HEK293 (cell line): ENCODE data around the gene STEEP1.

ENCODE experiments used
- CTCF ChIA-PET: fragments of 350-600 bp; formaldehyde crosslinking; extraction: SDS; loops from one replicate; lab custom pipeline; 2021; ENCODE audit warnings: antibody characterized with exemption; lab: Yijun Ruan, JAX
- POLR2A ChIA-PET: fragments of 300-600 bp; formaldehyde crosslinking; extraction: SDS; loops from one replicate; lab custom pipeline; 2020; ENCODE audit warnings: antibody characterized with exemption, inconsistent platforms; lab: Yijun Ruan, JAX
- H3K27ac ChIP-seq: fragments of 200-500 bp; sonication (Bioruptor generic); 2 replicates; pipeline ENCODE4 v1.5.1; 2014; ENCODE audit warnings: low read depth, low read length, control low read depth, inconsistent platforms; ENCODE audit errors: extremely low read depth
- H3K36me3 ChIP-seq, 2 experiments: fragments of 200-500 bp in 1 of 2; sonication (Bioruptor generic) in 1 of 2; 1 replicate in 1 of 2; 2 replicates in 1 of 2; pipeline ENCODE4 v1.5.1; 2014 to 2017; ENCODE audit warnings: inconsistent platforms in 2 of 2, low read length in 2 of 2; ENCODE audit not compliant: control insufficient read depth in 2 of 2, insufficient read depth in 1 of 2
- H3K4me1 ChIP-seq: fragments of 200-500 bp; sonication (Bioruptor generic); 2 replicates; pipeline ENCODE4 v1.5.1; 2014; ENCODE audit warnings: mild to moderate bottlenecking, low read length, inconsistent platforms; ENCODE audit not compliant: control insufficient read depth, insufficient read depth
- H3K4me3 ChIP-seq: 2 replicates; pipeline ENCODE4 v1.5.1; 2011; ENCODE audit warnings: low read depth, mild to moderate bottlenecking, control low read depth, low read length, moderate library complexity
- H3K9me3 ChIP-seq: fragments of 200-500 bp; sonication (Bioruptor generic); 2 replicates; pipeline ENCODE4 v1.5.1; 2014; ENCODE audit warnings: low read depth, low read length, inconsistent platforms; ENCODE audit not compliant: control insufficient read depth, insufficient read depth
- GLI4 ChIP-seq: fragments of 450-650 bp; formaldehyde crosslinking; IDR thresholded peaks from 2 replicates; pipeline ENCODE4 v1.5.1; 2016; ENCODE audit warnings: missing biosample characterization, missing genetic modification characterization
- HOXA7 ChIP-seq: sonication (generic); formaldehyde crosslinking; IDR thresholded peaks from 2 replicates; pipeline ENCODE4 v1.8.1; 2022; ENCODE audit warnings: missing genetic modification reagents, borderline replicate concordance
- KLF8 ChIP-seq: fragments of 450-650 bp; formaldehyde crosslinking; IDR thresholded peaks from 2 replicates; pipeline ENCODE4 v1.5.1; 2016; ENCODE audit warnings: missing biosample characterization, missing genetic modification characterization
- PRDM6 ChIP-seq: fragments of 450-650 bp; formaldehyde crosslinking; IDR thresholded peaks from 2 replicates; pipeline ENCODE4 v1.5.1; 2017; ENCODE audit warnings: missing biosample characterization, missing genetic modification characterization
- TRIM28 ChIP-seq: IDR thresholded peaks from 2 replicates; pipeline ENCODE4 v1.6.1; 2011; ENCODE audit warnings: low read length, control low read depth, borderline replicate concordance
- ZBTB20 ChIP-seq: fragments of 450-650 bp; formaldehyde crosslinking; IDR thresholded peaks from 2 replicates; pipeline ENCODE4 v1.5.1; 2016; ENCODE audit warnings: missing biosample characterization, missing genetic modification characterization
- ZNF121 ChIP-seq: fragments of 450-650 bp; formaldehyde crosslinking; IDR thresholded peaks from 2 replicates; pipeline ENCODE4 v1.5.1; 2016; ENCODE audit warnings: missing biosample characterization, missing genetic modification characterization
- ZNF132 ChIP-seq: fragments of 450-650 bp; formaldehyde crosslinking; IDR thresholded peaks from 2 replicates; pipeline ENCODE4 v1.5.1; 2017; ENCODE audit warnings: missing biosample characterization, missing genetic modification characterization, borderline replicate concordance
- ZNF138 ChIP-seq: fragments of 450-650 bp; formaldehyde crosslinking; IDR thresholded peaks from 2 replicates; pipeline ENCODE4 v1.5.1; 2016; ENCODE audit warnings: missing biosample characterization, missing genetic modification characterization, borderline replicate concordance
- ZNF324 ChIP-seq: fragments of 450-650 bp; formaldehyde crosslinking; IDR thresholded peaks from 2 replicates; pipeline ENCODE4 v1.5.1; 2016; ENCODE audit warnings: missing biosample characterization, missing genetic modification characterization
- ZNF398 ChIP-seq: fragments of 450-650 bp; formaldehyde crosslinking; IDR thresholded peaks from 2 replicates; pipeline ENCODE4 v1.5.1; 2017; ENCODE audit warnings: missing biosample characterization, missing genetic modification characterization
- ZNF510 ChIP-seq: fragments of 450-650 bp; formaldehyde crosslinking; IDR thresholded peaks from 2 replicates; pipeline ENCODE4 v1.5.1; 2018; ENCODE audit warnings: mild to moderate bottlenecking, missing genetic modification characterization, missing biosample characterization; ENCODE audit not compliant: insufficient replicate concordance
- ZNF549 ChIP-seq: fragments of 450-650 bp; IDR thresholded peaks from 2 replicates; pipeline ENCODE4 v1.5.1; 2018; ENCODE audit warnings: missing biosample characterization, missing genetic modification characterization, mild to moderate bottlenecking, inconsistent platforms, moderate library complexity
- ZNF629 ChIP-seq: fragments of 450-650 bp; formaldehyde crosslinking; IDR thresholded peaks from 2 replicates; pipeline ENCODE4 v1.5.1; 2017; ENCODE audit warnings: missing biosample characterization, missing genetic modification characterization
- ZNF692 ChIP-seq: fragments of 450-650 bp; formaldehyde crosslinking; IDR thresholded peaks from 2 replicates; pipeline ENCODE4 v1.5.1; 2016; ENCODE audit warnings: missing biosample characterization, missing genetic modification characterization
- ZNF704 ChIP-seq: fragments of 450-650 bp; formaldehyde crosslinking; IDR thresholded peaks from 2 replicates; pipeline ENCODE4 v1.5.1; 2016; ENCODE audit warnings: missing biosample characterization, missing genetic modification characterization
- ZNF747 ChIP-seq: fragments of 450-650 bp; formaldehyde crosslinking; IDR thresholded peaks from 2 replicates; pipeline ENCODE4 v1.5.1; 2016; ENCODE audit warnings: missing biosample characterization, missing genetic modification characterization
- ZNF843 ChIP-seq: fragments of 450-650 bp; formaldehyde crosslinking; IDR thresholded peaks from 2 replicates; pipeline ENCODE4 v1.5.1; 2016; ENCODE audit warnings: missing biosample characterization, missing genetic modification characterization
- TF ChIP-seq, protein P1 (sequence below): fragments of 450-650 bp; formaldehyde crosslinking; IDR thresholded peaks from 2 replicates; pipeline ENCODE4 v1.5.1; 2016; ENCODE audit warnings: missing biosample characterization, missing genetic modification characterization
- TF ChIP-seq, protein P2 (sequence below): fragments of 450-650 bp; formaldehyde crosslinking; IDR thresholded peaks from 2 replicates; pipeline ENCODE4 v1.5.1; 2016; ENCODE audit warnings: missing biosample characterization, missing genetic modification characterization
- TF ChIP-seq, protein P3 (sequence below): fragments of 450-650 bp; IDR thresholded peaks from 2 replicates; pipeline ENCODE4 v1.5.1; 2018; ENCODE audit warnings: missing biosample characterization, missing genetic modification characterization

The STEEP1 gene

GRCh38 chrX:119500061-119500800, 65.0 kb downstream of the STEEP1 start:
- Histone ChIP-seq H3K27ac (no peak overlapping the region), H3K4me3 (no peak overlapping the region), H3K4me1 (no peaks in the 10 kb centered on the region), H3K9me3 (no peaks in the 10 kb centered on the region), H3K36me3 (no peaks in the 10 kb centered on the region)
- ChIA-PET CTCF (interaction anchor here (0.6 to 1.0 kb wide), 5 partner anchors 12 to 952 kb away, joined by 3 to 4 read pairs (median 3); no protein-coding TSS in a partner anchor), POLR2A (no interaction called here)
- TF ChIP-seq ZNF843 (tag by site-specific recombination) (no peak), PRDM6 (no peak), ZNF398 (tag by site-specific recombination) (no peak), ZNF121 (tag by site-specific recombination) (peak; percentile 90)

GRCh38 chrX:119497185-119497584, 68.0 kb downstream of the STEEP1 start:
- POLR2A ChIA-PET, result no interaction called here
- Histone ChIP-seq H3K36me3 (no peaks in the 10 kb centered on the region), H3K4me3 (no peak overlapping the region), H3K9me3 (no peaks in the 10 kb centered on the region), H3K27ac (no peak overlapping the region), H3K4me1 (no peaks in the 10 kb centered on the region)
- CTCF ChIA-PET, result interaction anchor here (0.7 to 2.7 kb wide), 4 partner anchors 10 to 870 kb away, joined by 4 to 13 read pairs (median 4); no protein-coding TSS in a partner anchor
- TF ChIP-seq TRIM28, result no peak
- no peak for TF ChIP-seq ZNF549
- TF ChIP-seq, protein P1, sequence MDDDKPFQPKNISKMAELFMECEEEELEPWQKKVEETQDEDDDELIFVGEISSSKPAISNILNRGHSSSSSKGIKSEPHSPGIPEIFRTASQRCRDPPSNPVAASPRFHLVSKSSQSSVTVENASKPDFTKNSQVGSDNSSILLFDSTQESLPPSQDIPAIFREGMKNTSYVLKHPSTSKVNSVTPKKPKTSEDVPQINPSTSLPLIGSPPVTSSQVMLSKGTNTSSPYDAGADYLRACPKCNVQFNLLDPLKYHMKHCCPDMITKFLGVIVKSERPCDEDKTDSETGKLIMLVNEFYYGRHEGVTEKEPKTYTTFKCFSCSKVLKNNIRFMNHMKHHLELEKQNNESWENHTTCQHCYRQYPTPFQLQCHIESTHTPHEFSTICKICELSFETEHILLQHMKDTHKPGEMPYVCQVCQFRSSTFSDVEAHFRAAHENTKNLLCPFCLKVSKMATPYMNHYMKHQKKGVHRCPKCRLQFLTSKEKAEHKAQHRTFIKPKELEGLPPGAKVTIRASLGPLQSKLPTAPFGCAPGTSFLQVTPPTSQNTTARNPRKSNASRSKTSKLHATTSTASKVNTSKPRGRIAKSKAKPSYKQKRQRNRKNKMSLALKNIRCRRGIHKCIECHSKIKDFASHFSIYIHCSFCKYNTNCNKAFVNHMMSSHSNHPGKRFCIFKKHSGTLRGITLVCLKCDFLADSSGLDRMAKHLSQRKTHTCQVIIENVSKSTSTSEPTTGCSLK, result no peak
- no peak for TF ChIP-seq ZNF747
- no peak for TF ChIP-seq ZNF704 (tag by site-specific recombination)
- TF ChIP-seq ZNF132 (tag by site-specific recombination), result no peak
- TF ChIP-seq KLF8, result no peak
- TF ChIP-seq, protein P2, sequence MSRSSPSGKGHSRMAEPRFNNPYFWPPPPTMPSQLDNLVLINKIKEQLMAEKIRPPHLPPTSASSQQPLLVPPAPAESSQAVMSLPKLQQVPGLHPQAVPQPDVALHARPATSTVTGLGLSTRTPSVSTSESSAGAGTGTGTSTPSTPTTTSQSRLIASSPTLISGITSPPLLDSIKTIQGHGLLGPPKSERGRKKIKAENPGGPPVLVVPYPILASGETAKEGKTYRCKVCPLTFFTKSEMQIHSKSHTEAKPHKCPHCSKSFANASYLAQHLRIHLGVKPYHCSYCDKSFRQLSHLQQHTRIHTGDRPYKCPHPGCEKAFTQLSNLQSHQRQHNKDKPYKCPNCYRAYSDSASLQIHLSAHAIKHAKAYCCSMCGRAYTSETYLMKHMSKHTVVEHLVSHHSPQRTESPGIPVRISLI (tag by site-specific recombination), result no peak
- TF ChIP-seq, protein P3, sequence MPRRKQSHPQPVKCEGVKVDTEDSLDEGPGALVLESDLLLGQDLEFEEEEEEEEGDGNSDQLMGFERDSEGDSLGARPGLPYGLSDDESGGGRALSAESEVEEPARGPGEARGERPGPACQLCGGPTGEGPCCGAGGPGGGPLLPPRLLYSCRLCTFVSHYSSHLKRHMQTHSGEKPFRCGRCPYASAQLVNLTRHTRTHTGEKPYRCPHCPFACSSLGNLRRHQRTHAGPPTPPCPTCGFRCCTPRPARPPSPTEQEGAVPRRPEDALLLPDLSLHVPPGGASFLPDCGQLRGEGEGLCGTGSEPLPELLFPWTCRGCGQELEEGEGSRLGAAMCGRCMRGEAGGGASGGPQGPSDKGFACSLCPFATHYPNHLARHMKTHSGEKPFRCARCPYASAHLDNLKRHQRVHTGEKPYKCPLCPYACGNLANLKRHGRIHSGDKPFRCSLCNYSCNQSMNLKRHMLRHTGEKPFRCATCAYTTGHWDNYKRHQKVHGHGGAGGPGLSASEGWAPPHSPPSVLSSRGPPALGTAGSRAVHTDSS, result no peak
- no peak for TF ChIP-seq HOXA7 (CRISPR knock-in tag)
- TF ChIP-seq GLI4, result no peak
- no peak for TF ChIP-seq ZBTB20 (tag by site-specific recombination)
- TF ChIP-seq ZNF692 (tag by site-specific recombination), result no peak
- TF ChIP-seq ZNF324 (tag by site-specific recombination), result no peak
- no peak for TF ChIP-seq ZNF629 (tag by site-specific recombination)
- TF ChIP-seq ZNF510 (tag by site-specific recombination), result no peak
- no peak for TF ChIP-seq ZNF138 (tag by site-specific recombination)
